ENCODE data around the gene EDDM13. TPM values are rescaled to one million over a fixed set of nuclear protein-coding genes. Genes with fewer than 3 reads are reported as not detected.

EDDM13 gene
- total and polyA plus RNA-seq, 2 of the 13 experiments (the other 11 are each of a cell fraction or from before 2014, with no cell fraction given), result not detected

GRCh38 chr19:56355517-56355916, 83.0 kb downstream of the EDDM13 start (continued):
- TF ChIP-seq GABPA (IDR thresholded peaks at IDR 0.05; ENCODE audit: low read depth, low read length) (no peak), GABPA (CRISPR knock-in tag; IDR thresholded peaks at IDR 0.05; ENCODE audit: low read depth) (no peak), ZNF235 (CRISPR knock-in tag; IDR thresholded peaks at IDR 0.05; ENCODE audit: borderline replicate concordance) (no peak), SOX5 (CRISPR knock-in tag; IDR thresholded peaks at IDR 0.05; ENCODE audit: borderline replicate concordance) (peak; percentile 44; the same call in 1 of the 2 replicates), NR2F2 (IDR thresholded peaks at IDR 0.05; ENCODE audit: borderline replicate concordance, low read depth) (peak; percentile 42; the same call in 1 of the 2 replicates), FOXJ3 (CRISPR knock-in tag; IDR thresholded peaks at IDR 0.05; ENCODE audit: borderline replicate concordance) (peak; percentile 72; the same call in 1 of the 2 replicates), AHDC1 (CRISPR knock-in tag; IDR thresholded peaks at IDR 0.05; ENCODE audit: borderline replicate concordance) (peak; percentile 67; the same call in 1 of the 2 replicates), SATB2 (CRISPR knock-in tag; IDR thresholded peaks at IDR 0.05) (no peak), NAIF1 (CRISPR knock-in tag; IDR thresholded peaks at IDR 0.05; ENCODE audit: borderline replicate concordance) (0 out of 2 replicates have a peak, but pooled peaks have one; percentile 12), KMT2A (CRISPR knock-in tag; IDR thresholded peaks at IDR 0.05) (no peak), TBL1XR1 (IDR thresholded peaks at IDR 0.05; ENCODE audit: borderline replicate concordance, low read length, partially characterized antibody) (no peak), BCL6 (CRISPR knock-in tag; IDR thresholded peaks at IDR 0.05) (peak; percentile 47), TCF7 (IDR thresholded peaks at IDR 0.05; ENCODE audit: low read depth) (peak; percentile 64), MIXL1 (CRISPR knock-in tag; IDR thresholded peaks at IDR 0.05) (0 out of 2 replicates have a peak, but pooled peaks have one; percentile 54), NCOA2 (CRISPR knock-in tag; IDR thresholded peaks at IDR 0.05) (peak; percentile 62), FOXP1 (IDR thresholded peaks at IDR 0.05) (no peak), FOXP1 (CRISPR knock-in tag; IDR thresholded peaks at IDR 0.05) (peak; percentile 83), THAP11 (CRISPR knock-in tag; IDR thresholded peaks at IDR 0.05) (0 out of 2 replicates have a peak, but pooled peaks have one; percentile 27), ZNF709 (CRISPR knock-in tag; IDR thresholded peaks at IDR 0.05) (no peak), FIP1L1 (IDR thresholded peaks at IDR 0.05; ENCODE audit: borderline replicate concordance, insufficient read depth, low read depth, low read length) (no peak), ZNF567 (CRISPR knock-in tag; IDR thresholded peaks at IDR 0.05; ENCODE audit: borderline replicate concordance) (no peak), SKIL (CRISPR knock-in tag; IDR thresholded peaks at IDR 0.05; ENCODE audit: borderline replicate concordance) (no peak)
